Activated CD4-positive, alpha-beta T cell treated with anti-CD3 and anti-CD28 coated beads, Interleukin-2, Interleukin-6, amounts not matched to agents 100 ng/mL and 50 ng/mL, durations not matched to agents 16 hours and 8 hours (primary cell): ENCODE measurements around the gene TBATA.

Source experiments
- DNase-seq: peaks from one replicate; pipeline ENCODE4 v3.0.0-alpha.2; 2020

The TBATA gene, protein sequence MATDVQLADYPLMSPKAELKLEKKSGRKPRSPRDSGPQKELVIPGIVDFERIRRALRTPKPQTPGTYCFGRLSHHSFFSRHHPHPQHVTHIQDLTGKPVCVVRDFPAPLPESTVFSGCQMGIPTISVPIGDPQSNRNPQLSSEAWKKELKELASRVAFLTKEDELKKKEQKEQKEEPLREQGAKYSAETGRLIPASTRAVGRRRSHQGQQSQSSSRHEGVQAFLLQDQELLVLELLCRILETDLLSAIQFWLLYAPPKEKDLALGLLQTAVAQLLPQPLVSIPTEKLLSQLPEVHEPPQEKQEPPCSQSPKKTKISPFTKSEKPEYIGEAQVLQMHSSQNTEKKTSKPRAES

DNA sequence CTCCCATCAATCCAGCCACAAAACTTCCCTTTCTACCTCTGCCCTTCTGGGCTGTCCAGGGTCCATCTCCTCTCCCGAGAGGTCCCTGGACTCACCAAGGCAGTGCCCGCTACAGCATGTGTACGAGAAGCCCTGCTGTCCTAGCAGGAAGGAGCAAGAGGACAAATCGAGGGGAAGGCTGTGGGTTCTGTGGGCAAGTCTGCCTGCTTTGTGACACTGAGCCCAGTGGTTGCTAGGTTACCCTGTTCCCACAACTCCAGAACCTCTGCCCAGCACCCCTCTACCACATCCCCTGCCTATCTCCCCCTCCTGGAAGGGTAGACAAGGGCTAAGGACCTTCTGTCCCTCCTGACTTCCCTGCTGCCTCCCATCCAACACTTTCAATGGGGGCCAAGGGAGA, at the start of gene TBATA:
Gene TBATA (minus strand): TSS at position 188 of the 400 bp plus-strand sequence. CDS start 1,998 bp downstream, outside the sequence.
- peak; percentile 2 for DNase-seq

DNA sequence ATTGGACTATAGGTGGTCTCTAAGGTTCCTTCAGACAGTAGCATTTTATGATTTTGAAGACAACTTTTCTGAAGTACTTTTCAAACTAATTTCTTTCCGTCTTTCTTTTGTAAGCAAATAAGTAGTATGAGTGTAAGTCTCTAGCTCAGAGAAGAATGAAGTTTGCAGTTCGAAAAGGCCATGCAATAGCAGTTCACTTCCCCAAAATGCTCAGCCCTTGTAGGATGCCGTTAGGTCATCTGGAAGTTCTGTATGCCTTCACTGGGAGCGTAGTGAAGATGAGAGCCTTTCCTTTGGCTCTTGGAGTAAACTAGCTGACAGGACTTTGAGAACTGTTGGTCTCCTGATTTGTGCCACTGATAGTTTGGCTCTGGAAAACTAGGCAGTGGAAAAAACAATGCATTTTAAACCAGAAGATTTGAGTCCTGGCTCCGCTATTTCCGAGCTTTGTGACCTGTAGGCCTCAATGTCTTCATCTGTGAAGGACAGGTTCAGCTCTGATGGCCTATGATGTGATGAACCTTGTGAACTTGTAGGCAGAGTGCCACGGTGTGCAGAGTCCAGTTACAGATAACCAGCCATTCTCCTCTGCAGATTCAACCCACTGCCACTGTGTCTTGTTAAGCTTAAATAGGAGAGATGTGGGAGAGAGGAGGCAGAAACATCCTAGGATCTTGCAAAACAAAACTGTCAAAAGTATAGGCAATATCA, 49.4 kb upstream of the TBATA start:
- DNase-seq, result no peak

DNA sequence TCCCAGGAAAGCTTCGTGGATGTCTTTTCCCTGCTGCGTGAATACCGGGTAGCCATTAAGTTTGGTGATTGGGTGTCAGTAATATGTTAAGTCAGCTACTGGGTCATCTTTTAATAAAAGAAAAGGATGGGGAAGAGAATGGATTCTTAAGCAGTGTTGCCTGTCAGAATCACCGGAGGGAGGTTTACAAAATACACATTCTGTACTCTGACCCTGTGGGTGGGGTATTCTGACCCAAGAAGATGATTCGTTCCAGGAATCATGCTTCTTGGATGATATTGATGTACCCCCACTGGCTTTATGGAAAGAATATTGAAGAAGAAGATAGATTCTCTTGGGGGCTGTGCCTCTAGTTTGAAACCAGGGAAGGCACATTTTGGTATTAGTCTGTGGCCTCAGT, 48.8 kb upstream of the TBATA start:
- DNase-seq, result no peak

DNA sequence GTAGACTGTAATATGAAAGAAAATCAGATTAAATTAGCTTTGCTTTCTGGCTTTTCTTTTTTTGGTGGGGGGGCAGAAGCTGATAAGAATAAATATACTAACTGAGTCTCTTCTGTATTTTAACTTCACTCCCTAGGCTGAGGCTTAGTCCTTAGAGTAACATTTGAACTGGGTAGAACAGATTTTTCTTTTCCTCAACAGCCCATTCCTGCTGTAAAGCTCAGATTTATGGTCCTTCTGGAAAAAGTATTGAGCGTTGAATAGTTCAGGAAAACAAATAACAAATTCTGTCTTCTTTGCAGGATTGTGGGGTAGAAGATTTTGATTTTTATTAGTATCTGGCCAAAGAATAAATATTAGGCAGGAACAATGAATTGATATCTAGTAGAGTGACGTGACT, 48.4 kb upstream of the TBATA start:
- no peak for DNase-seq

DNA sequence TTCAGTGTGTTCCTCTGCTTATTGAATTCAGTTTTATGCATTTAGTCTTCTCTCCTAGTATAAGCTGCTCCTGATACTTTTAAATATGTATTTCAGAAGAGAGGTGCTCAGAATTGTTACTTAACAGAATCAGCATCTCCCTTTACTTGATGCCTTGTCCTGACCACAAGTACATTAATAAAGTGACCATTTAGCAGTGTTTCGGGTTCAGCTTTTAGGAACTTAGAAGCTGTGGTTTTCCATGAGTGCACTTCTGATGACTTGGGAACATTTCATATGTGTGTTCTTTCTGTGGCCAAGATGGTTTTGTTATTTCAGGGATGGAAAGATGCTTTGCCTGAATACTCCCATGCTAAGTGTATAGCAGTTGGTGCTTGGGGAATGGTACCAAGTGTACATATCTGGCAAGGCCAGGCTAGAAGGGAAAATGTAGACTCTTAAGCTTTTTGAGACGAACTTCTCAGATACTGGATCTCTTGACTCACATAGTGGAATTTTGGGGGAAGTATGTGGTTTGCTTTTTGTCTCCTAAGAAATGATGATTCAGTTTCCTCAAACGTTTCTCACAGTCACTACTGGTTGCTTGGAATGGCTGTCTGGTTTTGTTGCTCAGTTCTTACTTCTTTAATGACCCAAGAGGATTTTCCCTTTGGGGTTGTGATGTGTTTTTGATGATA, 47.8 kb upstream of the TBATA start:
- peak; percentile 45 for DNase-seq

DNA sequence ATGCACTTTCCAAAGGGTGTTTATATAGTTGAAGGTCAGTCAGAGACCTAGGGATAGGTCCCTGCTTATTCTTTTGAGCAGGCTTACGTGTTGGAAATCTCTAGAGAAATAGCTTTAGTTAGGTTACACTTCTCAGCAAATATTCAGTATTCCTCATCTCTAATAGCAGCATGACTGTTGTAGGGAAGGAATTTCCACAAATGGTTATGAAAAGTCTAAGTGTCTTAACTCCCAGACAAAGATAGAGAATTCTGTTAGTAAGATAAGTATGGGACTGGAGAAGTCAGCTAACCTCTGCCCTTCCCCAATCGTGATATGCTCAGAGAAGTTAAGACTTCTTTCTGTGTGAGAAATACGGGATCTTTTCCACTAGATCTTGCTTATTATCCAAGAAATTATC, 47.0 kb upstream of the TBATA start:
- no peak for DNase-seq

DNA sequence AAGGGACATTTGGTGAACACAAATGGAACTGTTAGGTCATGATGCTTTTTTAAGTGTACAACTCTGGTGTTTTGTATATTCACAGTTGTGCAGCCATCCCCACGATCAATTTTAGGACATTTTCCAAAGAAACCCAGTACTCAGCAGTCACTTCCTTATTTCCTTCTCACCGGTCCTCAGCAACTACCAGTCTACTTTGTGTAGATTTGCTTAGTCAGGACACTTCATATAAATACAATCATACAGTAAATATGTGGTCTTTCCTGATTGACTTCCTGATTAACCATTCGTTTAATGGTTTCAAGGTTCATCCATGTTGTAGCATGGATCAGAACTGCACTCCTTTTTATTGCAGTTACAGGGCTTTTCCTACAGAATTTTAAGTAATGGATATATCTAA, 45.0 kb upstream of the TBATA start:
- no peak for DNase-seq

DNA sequence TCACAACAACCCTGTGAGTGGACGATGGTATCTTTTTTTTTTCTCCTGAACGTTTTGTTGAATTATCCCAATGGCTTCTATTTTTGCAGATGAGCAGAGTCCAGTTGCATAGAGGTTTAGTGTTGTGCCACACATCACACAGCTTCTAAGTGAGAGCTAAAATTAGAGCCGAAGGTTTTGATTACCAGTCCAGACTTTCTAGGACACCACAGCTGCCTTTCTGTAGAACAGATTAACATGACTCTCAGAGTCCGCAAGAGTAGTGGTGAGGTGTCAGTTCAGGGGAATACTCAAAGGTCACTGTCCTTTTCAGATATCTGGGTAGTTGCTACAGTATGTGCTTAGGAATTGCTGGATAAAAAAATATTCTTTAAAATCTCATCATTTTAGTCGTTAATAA, 44.4 kb upstream of the TBATA start:
- no peak for DNase-seq

DNA sequence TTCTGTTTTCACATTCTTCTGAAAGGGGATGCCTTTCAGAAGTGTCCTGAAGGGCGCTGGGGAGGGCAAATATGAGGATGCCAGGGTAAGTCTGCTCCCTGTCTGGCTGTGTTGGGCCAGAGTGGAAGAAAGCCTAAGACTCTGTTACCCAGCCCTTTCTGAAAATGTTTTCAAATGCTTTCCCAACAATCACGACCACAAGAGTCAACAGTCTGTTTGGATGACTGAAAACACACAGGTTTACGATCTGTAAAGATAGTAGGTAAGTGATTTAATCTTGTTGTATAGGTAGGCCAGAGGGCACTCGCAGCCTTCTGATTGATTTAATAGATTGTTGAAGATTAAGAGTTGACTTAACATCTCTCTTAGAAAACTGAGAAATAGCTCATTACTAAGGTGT, 43.7 kb upstream of the TBATA start:
- DNase-seq, result no peak

DNA sequence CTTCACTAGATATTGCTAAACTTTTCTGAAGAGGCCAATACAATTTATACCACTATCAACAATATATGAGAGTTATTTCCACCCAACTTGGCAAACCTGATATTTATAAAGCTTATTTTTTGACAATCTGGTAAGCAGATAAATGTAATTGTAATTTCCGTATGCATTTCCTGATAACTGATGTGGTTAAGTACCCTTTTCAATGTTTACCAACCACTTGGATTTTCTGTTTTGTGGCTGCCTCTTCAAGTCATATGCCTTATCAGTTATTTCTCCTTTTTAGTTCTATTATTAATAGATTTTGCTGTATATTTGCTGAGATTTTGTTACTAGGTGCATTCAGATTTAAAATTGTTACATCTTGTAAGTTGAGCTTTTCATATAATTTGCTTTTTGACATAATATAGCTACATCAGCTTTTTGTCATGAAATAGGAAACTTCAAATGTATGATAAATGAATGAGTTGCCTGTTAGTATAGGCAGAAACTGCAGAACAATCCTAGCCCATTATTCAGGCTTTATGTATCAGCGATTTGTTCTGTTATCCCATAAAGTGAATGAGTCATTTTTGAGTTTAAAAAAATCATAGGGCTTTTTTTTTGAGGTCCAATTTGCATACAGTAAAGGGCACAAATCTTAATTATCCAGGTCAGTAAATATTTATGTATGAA, 42.0 kb upstream of the TBATA start:
- no peak for DNase-seq

DNA sequence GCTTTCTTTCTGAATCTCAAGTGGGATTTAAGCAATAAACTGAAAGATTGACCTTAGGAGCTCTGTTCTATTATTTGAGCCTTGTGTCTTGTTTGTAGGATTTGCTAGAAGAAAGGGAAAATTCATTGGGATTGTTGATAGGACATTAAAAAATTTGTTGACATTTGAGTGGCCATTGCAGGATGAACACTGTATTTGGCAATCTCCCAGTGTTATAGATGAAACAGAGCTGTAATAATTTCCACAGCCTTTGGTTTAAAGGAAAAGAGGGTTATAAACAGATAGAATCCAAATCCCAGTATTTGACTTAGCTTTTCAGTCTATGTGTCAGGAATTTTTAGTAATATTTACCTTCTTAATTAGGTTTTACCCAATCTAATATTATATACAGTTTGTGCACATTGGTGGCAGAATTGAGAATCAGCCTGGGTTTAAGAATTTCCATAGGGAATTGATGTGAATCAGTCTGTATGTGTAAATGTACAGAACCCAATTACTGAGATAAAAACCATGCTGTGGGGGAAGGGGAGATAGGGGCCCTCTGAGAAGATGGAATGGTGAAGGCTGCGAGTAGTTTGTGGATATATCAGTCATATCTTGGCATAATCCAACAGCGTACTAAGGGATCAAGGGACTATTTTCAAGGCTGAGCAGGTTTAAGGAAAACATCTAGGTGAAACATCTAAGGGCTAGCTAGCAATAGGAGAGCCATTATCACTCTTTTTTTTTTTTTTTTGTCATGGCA, 37.1 kb upstream of the TBATA start:
- DNase-seq, result no peak

DNA sequence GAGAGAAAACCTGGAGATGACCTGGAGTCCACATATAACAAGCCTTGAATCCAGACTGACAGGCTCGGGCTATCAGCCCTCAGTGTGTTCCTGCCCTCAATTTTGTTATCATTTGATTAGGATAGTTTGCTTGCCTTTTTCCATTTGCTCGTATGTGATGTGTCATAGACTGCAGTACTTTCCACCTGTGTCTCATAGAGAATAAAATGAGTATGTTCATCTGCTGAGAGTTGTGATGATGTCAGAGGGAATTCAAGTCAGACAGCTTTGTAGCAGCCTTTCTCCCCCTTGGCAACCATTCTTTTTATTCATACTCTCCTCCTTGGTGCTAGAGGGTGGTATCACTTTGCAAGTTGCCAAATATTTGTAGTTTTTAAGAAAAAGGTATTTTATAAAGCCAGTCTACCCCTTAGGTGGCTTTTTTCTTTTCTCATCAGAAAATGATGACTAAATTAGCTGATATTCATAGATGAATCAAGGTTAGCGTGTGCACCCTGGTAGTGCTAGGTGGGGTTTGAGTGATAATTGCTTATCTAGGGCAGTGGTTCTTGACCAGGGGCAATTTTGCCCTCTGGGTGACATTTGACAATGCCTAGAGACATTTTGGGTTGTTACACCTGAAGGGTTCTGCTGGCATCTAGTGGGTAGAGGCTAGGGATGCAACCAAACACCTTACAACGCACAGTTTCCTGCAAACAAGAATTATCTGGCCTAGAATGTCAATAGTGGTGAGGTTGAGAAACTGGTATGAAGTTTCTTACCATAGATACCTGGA, 36.0 kb upstream of the TBATA start:
- peak; percentile 30 for DNase-seq

DNA sequence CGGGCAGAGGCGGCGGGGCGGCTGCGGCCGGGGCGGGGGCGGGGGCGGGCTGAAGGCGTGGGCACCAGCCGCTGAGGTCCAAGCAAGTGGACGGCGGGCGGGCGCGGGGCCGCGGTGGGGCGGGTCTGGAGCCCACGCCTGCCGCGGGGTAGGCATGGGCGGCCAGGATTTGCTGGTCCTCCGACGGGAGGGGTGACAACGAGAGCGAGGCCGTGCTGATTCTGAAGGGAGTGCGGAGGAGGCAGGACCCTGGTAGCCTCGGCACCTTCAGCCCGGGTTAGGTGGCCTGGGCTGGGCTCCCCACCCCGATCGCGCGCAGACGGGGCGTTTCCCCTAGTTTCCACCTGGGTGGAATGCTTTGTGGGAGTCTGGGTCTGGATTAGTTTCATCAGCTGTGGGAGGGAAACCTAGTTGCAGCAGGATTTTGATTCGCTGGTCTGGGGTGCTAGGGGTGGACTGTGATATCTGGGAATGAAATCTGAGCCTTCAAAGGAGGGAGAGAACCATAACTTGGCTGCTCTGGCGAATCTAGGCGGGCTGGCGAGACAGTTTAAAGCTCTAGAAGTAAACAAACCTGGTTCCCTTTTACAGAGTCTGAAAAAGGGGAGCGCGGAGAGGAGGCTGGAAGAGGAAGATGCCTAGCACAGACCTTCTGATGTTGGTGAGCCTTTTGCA, 31.2 kb upstream of the TBATA start:
- DNase-seq, result peak; percentile 35

DNA sequence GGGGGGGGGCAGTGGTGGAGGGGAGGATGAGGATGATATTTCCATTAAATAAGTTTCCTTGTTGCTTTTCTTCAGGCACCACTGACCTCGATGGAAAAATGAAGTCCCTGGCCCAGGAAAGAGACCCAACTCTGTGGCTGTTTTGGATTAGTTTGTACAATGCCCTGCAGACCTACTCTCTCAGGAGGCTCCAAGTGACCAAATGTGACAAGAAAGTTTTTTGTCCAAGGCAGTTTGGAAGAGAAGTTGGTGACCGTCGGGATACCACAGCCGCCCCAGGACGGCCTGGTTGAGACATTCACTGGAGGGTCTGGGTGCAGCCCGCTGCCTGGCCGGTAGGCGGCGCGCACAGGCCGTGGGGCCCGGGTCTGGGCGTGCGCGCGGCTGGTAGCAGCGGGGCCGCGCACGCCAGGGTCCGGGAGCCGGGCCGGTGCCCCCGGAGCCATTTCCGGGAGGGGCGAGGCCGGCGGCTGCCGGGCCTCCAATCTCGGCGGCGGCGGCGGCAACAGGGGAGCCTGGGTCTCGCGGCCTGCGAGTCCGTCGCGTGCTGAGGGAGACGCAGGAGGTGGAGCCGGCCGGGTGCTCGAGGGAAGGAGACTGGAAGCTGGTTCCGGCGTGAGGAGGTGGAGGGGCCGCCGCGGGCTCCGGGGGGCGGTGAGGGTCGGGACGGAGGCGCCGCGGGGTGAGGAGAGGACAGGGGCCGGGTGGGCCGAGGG, 30.5 kb upstream of the TBATA start, which contains the start of gene SGPL1:
Gene SGPL1 (plus strand): TSS at position 445 of the 716 bp plus-strand sequence. CDS start 906 bp downstream, outside the sequence.
- DNase-seq, result peak; percentile 91

DNA sequence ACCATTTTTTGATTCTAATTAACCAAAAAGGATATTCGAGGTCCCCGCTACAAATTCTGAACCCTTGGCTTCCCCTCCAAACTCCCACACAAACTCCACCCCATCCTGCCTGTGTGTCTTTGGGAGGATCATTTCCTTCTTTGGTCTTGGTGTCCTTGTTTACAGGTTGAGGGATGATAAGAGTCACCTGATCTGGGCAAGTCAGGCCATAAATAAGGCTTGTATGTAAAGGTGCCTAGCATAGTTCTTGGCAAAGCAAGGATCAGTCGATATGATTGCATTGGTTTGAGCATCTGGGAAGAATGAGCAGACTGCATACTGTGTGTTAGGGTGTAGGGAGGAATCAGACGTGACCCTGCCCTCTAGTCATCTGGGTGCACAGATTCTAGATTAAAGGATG, 28.9 kb upstream of the TBATA start:
- no peak for DNase-seq

DNA sequence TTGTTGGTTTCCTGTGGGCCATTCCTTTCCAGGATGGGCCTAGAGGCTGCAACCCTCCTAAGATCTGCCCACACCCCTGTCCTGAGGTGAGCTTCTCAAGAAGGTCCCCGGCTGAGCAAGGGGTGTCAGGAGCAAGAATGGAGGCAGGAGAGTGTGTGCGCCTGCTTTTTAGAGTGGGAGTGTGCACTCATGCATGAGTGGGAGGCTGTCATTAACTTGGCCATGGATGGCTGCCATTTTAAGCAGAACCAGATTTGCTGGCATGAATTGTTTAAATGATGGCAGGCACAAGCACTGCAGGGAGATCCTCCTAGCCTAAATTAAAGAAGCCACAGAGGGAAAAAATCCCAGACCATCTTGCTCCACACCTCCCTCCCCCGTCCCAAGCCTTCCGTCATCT, 27.6 kb upstream of the TBATA start:
- no peak for DNase-seq

DNA sequence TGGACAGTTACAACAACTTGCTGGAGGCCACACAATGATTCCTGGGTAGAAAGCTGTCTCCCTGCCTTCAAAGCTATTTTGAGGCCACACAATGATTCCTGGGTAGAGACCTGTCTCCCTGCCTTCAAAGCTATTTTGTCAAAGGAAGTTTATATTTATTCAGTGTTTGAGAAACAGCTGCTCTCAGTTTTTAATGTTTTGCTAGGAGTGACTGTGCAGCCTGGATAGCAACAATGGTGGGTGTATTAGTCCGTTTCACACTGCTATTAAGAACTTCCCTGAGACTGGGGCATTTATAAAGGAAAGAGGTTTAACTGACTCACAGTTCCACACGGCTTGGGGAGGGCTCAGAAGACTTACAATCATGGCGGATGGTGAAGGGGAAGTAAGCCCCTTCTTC, 26.7 kb upstream of the TBATA start:
- no peak for DNase-seq

DNA sequence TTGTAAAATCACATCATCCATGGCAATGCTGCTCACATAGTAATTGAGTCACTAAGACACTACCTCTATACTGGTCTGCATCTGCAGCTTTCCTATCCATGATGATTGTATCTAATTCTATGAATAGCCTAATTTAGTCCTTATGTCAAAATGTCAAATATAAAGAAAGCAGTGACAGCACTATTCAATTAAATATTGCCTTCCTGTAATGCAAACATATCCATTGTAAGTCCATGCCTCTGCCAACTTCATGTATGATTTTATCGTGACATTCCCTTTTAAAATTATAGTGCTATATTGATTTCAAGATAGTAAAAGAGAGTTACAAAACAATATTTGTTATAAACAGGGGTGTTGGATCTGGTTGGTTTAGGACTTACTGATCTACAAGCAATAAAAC, 25.8 kb upstream of the TBATA start:
- DNase-seq, result no peak

DNA sequence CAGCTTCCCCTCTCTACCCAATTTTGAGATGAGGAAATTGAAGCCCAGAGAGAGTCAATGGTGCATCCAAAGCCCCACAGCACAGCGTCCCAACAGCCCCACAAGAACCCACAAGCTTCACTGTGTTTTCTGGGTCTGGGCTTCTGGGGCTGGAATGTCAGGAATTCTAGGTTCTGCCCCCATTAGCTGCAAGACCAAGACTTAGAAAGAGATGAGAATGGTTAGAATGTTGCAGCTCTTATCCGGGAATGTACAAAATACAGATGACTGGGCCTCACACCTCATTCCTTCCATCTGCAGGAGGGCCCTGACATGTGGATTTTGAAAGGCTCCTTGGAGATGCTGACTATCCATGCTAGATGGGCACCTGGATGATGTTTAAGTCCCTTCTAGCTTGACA, 24.5 kb upstream of the TBATA start:
- DNase-seq, result no peak

DNA sequence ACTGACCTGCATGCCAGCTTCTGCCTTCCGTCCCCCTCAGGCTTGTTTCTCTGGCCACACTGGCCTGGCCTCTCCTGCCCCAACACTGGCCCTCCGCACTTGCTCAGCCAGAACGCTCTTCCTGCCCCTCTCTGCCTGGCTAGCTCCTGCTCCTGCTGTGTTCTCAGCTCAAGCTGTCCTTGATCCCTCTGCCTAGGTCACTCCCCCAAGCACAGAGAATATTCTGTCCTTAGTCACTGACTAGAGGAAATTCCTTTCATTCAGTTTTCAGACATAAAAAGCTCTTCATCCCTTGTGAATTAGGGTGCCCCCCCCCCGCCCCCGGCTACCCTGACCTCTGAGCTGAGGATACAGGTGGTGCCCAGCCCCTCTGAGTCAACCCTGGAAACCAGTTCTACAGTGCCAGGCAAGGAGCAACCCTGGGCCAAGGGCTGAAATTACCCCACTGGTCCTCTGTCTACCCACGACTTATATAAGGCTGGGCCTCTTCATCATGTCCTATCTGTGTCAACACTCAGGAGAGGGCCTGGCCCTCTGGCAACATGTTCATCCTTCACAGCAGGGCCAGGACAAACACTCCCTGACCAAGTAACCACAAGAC, 23.9 kb upstream of the TBATA start:
- DNase-seq, result no peak
